GM18519 (cell line): Measurements from ENCODE around the gene RUVBL1.
A peak's percentile ranks its signal among the peaks of the same experiment; 100 is the strongest.
"Not testable (repeated sequence)": the region's sequence is repeated elsewhere in the genome, so short reads cannot be mapped to it uniquely, and the experiment has no call there.

ENCODE experiments used
- ATAC-seq: cut with Tn5 transposase; IDR thresholded peaks from one replicate; pipeline ENCODE4 v1.9.1; 2021; ENCODE audit warnings: mild to moderate bottlenecking, moderate library complexity; ENCODE audit not compliant: unreplicated experiment, low FRiP score

The RUVBL1 gene

GRCh38 chr3:128123538-128124368 lies at the start of gene RUVBL1:
Gene RUVBL1, minus strand, starts transcription at chr3:128123812. Its CDS starts 88 bp downstream, at chr3:128123724.
- ATAC-seq = peak; percentile 94

GRCh38 chr3:128173200-128173599 lies 49.6 kb upstream of the RUVBL1 start:
- no peak for ATAC-seq

GRCh38 chr3:128170866-128171516 lies 47.4 kb upstream of the RUVBL1 start:
- no peak for ATAC-seq

GRCh38 chr3:128168836-128169235 lies 45.2 kb upstream of the RUVBL1 start:
- no peak for ATAC-seq

GRCh38 chr3:128167973-128168674 lies 44.5 kb upstream of the RUVBL1 start:
- no peak for ATAC-seq

GRCh38 chr3:128167646-128167972 lies 44.0 kb upstream of the RUVBL1 start:
- no peak for ATAC-seq

GRCh38 chr3:128166971-128167453 lies 43.4 kb upstream of the RUVBL1 start:
- ATAC-seq = no peak

- ATAC-seq = no peak
Observed at GRCh38 chr3:128163432-128163831, 39.8 kb upstream of the RUVBL1 start.

GRCh38 chr3:128160661-128161060 lies 37.0 kb upstream of the RUVBL1 start:
- no peak for ATAC-seq

GRCh38 chr3:128155616-128156360 lies 32.2 kb upstream of the RUVBL1 start:
- no peak for ATAC-seq

GRCh38 chr3:128154354-128154753 lies 30.7 kb upstream of the RUVBL1 start:
- ATAC-seq = not testable (repeated sequence)

GRCh38 chr3:128153156-128154041 lies 29.8 kb upstream of the RUVBL1 start, which contains the start of gene EEFSEC:
Gene EEFSEC, plus strand, starts transcription at chr3:128153481. Its CDS starts 27 bp downstream, at chr3:128153508.
- ATAC-seq = peak; percentile 62

- ATAC-seq = no peak
Observed at GRCh38 chr3:128152419-128153155, 29.0 kb upstream of the RUVBL1 start.

GRCh38 chr3:128151758-128152274 lies 28.2 kb upstream of the RUVBL1 start:
- no peak for ATAC-seq

- no peak for ATAC-seq
Observed at GRCh38 chr3:128149650-128150049, 26.0 kb upstream of the RUVBL1 start.

GRCh38 chr3:128146201-128146600 lies 22.6 kb upstream of the RUVBL1 start:
- ATAC-seq = no peak

GRCh38 chr3:128145279-128145678 lies 21.7 kb upstream of the RUVBL1 start:
- no peak for ATAC-seq

GRCh38 chr3:128144512-128145187 lies 21.0 kb upstream of the RUVBL1 start:
- no peak for ATAC-seq
